Lung microvascular endothelial cell (primary cell): Measurements from ENCODE around the gene CACNA1I. TPM values are rescaled to one million over a fixed set of nuclear protein-coding genes. Genes with fewer than 3 reads are reported as not detected.
"Not testable (repeated sequence)": the region's sequence is repeated elsewhere in the genome, so short reads cannot be mapped to it uniquely, and the experiment has no call there.

Experiments
- DNase-seq, 2 donors: peaks; one replicate each; pipeline versions ENCODE4 v3.0.0 to v3.0.0-alpha.2; 2010; ENCODE audit warnings: low read depth in 2 of 2
- total RNA-seq: library from RNA; depleted of rRNA; stranded (reverse); fragments of >200 nt; gene quantifications from 2 replicates; pipeline ENCODE4 v1.2.1, GENCODE V29; 2014

The CACNA1I gene
- total RNA-seq, result not detected in 2 replicates

DNA sequence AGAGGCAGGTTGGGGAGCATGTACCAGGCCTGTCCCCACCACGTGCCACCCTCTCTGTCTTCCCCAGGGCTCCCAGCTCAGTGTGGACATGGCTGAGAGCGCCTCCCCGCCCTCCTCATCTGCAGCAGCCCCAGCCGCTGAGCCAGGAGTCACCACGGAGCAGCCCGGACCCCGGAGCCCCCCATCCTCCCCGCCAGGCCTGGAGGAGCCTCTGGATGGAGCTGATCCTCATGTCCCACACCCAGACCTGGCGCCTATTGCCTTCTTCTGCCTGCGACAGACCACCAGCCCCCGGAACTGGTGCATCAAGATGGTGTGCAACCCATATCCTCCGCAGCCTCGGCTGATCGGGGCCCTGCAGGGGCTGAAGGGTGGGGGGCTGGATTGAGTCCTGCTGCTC lies at the start of gene CACNA1I:
Gene CACNA1I, plus strand, starts transcription at position 89 of the 400 bp plus-strand sequence. Its CDS starts 0 bp downstream, at position 89.
- no peak for DNase-seq

DNA sequence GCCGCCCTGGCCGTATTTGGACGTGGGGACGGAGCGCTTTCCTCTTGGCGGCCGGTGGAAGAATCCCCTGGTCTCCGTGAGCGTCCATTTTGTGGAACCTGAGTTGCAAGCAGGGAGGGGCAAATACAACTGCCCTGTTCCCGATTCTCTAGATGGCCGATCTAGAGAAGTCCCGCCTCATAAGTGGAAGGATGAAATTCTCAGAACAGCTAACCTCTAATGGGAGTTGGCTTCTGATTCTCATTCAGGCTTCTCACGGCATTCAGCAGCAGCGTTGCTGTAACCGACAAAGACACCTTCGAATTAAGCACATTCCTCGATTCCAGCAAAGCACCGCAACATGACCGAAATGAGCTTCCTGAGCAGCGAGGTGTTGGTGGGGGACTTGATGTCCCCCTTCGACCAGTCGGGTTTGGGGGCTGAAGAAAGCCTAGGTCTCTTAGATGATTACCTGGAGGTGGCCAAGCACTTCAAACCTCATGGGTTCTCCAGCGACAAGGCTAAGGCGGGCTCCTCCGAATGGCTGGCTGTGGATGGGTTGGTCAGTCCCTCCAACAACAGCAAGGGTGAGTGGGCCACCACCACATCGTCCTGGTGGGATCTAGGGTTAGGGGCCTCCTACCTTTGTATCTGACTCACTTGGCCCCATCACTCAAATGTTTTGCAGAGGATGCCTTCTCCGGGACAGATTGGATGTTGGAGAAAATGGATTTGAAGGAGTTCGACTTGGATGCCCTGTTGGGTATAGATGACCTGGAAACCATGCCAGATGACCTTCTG lies 49.3 kb upstream of the CACNA1I start:
- DNase-seq, result peak in 1 of 2 donors; percentile 87

DNA sequence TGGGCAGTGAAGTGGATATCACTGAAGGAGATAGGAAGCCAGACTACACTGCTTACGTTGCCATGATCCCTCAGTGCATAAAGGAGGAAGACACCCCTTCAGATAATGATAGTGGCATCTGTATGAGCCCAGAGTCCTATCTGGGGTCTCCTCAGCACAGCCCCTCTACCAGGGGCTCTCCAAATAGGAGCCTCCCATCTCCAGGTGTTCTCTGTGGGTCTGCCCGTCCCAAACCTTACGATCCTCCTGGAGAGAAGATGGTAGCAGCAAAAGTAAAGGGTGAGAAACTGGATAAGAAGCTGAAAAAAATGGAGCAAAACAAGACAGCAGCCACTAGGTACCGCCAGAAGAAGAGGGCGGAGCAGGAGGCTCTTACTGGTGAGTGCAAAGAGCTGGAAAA lies 48.5 kb upstream of the CACNA1I start:
- not testable (repeated sequence) for DNase-seq

DNA sequence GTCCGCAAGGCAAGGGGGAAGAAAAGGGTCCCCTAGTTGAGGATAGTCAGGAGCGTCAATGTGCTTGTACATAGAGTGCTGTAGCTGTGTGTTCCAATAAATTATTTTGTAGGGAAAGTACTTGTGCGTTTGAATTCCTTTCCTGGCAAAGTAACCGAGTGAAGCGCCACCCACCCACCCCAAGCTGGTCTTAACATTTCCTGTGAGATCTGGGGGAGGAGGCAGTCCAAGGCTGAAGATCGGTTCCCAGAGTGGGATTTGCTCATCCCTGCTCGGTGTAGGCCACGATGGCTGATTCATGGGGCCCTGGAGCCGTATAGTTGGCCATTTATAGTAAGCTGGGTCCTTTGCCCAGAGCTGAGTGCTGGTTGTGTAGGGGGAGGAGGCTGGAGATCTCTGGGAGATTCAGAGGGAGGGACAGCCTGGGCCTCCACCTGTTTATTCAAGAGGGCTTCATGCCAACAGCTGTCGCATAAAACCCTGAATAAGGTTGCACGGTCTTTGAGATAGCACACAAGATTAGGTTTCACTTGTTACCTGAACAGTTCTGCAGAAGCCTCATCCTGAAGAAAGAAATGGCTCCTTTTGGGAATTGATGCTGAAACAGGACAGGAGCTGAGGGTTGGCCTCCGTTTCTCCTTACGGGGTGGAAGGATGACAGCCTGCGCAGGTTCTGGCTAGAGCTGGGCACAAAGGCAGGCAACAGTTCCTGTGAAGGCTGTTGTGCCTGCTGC lies 47.8 kb upstream of the CACNA1I start:
- peak; percentile 48 to 50 for DNase-seq

DNA sequence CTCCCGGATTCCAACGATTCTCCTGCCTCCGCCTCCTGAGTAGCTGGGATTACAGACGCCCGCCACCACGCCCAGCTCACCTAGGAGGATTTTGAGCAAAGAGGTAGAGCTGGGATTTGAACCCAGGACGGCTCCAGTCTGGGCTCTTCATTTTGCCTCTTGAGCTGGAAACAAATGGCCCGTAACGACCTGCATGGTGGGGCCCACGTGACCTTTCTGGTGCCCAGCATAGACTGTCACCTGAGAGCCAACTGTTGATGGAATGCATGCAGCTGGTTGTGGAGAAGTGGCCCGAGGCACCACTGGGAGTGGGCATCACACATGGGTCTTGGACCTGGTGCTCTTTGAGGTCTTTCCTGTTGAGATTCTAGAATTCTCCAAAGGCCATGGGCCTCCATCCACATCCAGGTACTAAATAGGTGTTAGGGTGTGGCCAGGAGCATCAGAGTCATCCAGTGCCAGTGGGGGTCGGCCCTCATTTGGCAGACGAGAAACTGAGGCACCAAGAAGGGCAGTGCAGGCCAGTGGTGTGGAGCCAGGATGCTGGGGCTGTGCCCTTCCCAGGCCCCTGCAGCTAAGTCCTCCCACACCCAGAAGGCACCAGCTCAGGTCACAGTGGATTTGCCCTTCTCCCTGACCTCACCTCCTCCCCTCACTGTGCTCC lies 46.3 kb upstream of the CACNA1I start:
- DNase-seq, result no peak

DNA sequence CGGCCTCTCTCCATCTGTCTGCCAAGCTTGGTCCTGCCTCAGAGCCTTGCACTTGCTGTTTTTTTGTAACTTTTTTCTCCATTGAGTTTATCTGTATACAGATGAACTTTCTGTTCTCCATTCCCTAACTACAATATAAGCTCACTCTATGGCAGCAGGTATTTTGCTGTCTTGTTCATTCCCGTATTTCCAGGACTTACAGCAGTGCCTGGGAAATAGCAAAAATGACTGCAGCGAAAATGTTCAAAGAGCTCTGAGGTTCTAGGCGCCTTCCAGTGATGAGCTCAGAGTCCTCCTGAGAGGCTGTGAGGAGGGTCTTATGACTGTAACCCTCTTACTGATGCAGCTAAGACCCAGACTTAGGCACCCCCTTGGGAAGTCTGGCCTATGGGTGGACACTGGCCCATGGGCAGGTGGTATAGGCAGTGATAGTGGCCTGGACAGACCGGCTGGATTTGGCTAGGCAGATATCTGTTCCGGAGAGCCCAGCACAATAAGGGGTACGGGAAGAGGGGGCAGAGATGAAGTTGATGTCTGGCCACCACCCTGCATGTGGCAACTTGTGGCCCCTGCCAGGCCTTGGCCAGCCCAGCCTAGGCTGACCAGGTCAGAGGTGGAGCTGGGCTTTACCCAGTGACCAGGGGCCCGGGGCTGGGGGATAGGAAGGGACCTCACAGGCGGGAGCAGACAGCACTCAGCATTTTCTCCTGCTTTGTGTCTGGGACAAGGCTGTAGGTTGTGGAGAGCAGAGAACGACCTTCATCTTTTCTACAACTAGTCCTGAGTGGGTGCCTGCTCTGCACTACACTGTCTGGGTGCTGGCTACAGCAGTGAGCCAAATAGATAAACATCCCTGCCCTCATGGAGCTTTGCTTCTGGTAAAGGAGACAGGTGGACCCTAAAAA lies 45.5 kb upstream of the CACNA1I start:
- no peak for DNase-seq

DNA sequence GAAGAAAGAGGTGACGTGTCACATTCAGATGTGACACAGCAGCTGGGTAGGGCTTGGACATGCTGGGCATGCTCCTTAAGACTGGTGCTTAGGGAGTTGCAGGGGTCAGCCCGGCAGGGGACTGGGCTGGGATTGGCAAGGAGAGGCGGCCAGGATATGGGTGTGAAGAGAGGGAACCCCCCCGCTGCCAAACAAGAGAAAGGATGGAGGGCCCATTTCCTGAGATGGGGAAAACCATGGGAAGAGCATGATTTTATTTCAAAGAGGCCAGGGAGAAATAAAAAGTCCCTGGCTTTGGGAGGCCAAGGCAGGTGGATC lies 44.9 kb upstream of the CACNA1I start:
- DNase-seq, result no peak

DNA sequence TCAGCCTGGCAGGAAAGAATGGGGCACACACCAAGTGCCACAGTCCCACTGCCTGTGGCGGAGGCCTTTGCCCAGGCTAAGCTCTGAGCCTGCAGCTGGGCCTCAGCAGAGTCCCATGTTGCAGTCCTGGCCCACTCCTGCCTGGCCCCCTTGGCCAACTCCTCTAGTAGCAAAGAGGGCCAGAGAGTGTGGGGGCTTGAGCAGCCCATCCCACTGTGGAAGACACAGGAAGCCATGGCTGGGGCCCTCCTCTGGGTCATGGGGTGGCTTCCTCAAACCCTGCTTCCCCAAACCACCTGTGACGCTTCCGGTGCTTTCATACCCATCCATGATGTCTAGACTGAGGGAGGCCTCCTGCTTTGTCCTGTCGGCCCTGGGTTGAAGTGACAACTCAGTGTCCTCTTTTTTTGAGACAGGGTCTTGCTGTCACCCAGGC lies 43.8 kb upstream of the CACNA1I start:
- no peak for DNase-seq

DNA sequence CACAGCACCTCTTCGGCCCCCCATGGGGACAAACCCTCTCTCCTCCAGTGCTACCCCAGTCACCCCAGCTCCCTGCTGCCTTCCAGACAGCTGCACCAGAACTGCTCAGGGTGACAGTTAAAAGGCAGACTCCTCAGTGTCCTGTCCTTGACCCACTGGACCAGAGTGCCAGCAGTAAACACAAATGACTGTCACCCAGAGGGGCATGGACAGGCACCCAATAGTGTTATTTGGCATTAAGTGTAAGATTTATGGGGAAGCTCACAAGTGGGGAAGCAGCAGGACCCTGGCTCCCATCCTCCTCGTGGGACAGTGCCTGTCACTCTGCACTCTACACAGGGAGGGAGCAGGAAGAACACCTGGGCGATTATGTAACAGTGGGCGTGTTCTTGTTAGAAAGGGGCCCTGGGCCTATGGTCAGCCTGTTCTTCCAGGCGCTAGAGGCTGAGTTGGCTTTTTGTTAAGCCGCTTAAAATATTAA lies 43.0 kb upstream of the CACNA1I start:
- DNase-seq, result no peak

DNA sequence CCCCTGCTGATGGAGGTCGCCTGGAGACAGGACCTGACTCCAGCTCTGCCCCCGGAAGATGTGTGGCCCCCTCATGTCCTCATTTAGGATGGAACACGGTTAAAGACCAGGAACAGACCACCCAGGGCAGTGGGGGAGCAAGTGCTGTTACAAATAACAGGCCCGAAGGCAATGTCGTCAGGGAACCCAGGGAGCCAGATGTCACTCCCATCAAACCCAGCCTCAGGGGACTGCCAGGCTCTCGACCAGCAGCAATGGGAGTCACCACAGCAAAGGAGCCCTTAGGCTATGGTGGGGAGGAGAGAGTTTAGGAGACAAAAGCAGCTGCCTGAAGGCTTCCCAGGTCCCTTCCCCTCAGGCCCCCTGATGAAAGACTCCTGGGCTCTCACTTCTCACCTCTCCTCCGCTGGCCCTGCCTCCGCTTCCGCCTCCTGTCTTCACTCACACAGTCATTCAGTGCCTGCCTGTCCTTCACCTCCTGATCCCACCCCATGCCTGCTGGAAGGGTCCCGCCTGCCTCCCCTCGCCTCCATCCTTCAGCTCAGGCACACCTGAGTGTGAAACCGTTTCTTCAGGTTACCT lies 42.4 kb upstream of the CACNA1I start:
- DNase-seq, result no peak

DNA sequence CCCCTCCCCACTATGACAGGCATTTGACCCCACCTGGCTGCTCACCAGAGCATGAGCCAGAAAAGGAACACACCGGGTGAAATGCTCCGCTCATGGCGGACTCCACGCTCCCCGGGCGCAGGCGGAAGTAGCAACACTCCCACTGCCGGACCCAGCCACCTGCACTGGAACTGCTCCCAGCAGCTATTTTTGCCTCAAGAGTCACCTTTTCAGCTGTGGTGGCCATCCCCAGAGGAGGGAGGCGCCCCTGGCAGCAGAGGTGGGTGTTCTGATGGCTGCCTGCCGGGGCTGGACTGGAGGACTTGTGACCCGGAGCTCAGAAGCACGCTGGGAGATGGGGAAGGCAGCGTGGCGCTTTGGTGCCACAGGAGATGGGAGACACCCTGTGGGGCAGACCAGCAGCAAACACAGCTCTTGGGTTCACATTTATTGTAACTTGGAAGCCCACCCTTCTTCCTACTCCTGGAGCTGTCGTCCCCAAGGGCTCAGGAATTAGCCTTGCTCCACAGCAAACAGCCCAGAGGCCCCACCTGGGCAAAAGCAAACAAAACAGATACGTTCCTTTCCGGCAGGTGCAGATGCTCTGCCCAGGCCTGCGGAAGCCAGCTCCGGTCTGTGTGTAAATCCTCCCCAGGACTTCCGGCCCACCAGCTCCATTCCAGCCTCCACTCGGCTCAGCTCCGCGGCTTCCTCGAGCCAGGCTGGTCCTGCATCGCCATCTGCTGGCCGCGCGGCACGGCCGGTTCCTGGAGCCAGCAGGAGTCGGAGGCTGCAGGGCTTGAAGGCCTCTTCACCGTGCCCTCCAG lies 41.7 kb upstream of the CACNA1I start:
- DNase-seq, result peak; percentile 96 to 97

DNA sequence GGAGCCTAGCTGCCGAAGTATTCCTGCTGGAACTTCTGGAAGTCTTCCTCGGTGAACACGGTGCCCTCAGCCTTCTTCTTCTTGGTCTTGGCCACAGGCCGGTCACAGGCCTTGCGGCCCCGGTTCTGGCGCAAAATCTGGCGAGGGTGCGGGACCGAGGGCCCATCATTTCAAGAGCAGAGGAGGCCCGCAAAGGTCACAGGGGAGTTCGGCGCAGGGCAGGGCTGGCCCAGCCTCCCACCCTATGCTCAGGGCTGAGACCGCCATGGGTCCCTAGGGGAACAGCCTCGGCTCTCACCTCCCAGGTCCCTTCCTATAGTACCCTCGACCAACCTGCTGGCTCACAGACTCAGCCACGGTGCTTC lies 41.1 kb upstream of the CACNA1I start:
- DNase-seq, result no peak

DNA sequence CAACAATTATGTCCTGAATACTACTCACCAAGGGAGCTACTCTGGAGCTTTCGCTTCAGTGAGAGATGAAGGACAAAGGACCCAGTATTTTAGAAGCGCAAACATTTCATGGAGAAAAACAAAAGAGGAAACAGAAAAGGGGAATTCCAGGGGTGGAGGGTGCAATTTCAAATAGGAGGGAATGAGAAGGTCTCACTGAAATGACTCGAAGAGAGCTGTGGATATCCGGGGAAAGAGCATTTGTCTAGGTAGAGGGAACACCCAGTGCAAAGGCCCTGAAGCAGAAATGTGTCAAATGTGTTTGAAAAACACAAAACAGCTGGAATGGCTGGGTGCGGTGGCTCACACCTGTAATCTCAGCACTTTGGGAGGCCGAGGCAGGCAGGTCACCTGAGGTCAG lies 40.4 kb upstream of the CACNA1I start:
- no peak for DNase-seq

DNA sequence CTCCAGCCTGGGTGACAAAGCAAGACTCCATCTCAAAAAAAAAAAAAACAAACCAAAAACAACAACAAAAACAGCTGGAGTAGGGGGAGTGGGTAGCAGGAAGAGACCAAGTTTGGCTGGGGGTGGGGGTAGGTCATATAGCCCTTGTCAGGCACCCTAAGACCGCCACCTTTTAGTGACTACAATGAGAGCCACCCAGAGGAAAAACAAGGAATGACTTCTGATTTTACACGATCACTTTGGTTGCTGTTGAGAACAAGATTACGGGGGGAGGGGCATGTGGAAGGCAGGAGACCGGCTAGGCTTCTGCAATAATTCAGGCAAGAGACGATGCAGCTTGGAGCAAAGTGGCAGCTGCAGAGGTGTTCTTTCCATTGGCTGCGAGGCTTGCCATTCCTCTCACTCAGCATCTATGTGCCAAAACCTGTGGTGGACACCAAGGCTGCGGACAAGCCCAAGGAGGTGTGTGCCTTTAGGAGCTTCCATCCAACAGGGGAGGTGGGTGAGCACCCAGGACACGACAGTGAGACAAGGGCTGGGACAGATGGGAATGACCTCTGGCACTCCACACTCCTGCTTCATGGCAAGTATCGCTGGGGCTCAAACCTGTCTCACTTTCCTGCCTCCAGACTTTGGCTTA lies 39.7 kb upstream of the CACNA1I start:
- DNase-seq, result peak in 1 of 2 donors; percentile 35

DNA sequence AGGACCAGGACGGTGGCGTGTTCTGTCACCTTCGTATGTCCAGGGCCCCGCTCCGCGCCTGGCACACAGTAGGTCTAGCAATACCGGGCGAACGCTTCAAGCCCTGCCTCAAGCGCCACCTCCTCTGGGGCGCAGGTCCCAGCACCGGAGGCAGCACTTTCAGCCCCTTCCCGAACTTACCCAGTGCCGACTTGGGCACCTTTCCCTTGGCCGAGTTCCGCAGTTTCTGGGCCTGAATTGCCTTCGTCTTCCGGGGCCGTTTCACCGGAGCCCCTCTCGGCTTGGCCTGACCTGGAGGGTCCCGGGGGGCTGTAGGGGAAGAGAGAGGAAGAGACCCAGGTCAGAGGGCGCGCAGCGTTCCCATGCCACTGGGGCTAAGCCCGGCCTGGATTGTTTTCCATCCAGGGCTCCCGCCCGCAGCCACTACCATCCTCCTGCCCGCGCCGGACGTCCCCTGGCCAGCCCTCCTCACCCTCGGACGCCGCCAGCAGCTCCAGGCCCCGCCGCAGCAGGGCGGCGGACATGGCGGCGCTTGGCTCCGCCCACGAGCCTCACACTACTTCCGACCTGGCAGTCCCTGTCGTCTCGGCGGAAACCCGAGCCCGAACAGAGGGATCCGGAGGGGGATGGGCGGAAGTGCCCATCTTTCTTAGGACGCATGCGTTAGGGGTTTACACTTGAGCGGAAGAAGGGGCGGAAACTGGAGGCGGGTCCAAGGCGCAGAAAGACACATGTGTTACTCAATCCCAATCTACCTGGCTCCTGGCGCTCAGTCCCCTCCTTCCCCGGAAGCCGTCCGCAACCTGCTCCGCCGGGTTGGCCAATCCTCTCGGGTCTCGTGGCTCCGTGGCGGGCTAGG lies 38.1 kb upstream of the CACNA1I start, which contains the start of gene RPS19BP1:
Gene RPS19BP1, minus strand, starts transcription at position 534 of the 859 bp plus-strand sequence. Its CDS starts 10 bp downstream, at position 524.
- DNase-seq, result peak; percentile 88 to 98

DNA sequence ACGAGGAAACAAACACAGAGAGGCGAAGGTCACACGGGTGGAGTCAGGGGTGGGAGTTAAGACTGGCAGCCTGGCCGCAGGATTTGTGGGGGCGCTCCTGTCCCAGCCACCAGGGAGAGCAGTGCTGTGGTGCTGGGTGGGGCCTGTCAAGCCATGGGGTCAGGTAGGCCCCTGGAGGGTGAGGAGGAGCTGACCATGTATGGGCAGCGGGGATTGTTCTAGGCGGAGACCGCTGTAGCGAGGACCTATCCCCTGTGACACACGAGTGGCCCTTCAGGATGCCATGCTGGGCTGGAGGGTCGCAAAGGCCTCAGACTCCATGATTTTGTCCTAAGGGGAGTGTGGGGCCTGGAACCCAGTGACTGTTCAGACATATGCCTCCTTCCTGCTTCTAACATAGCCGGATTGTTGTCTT lies 36.5 kb upstream of the CACNA1I start:
- DNase-seq, result no peak

DNA sequence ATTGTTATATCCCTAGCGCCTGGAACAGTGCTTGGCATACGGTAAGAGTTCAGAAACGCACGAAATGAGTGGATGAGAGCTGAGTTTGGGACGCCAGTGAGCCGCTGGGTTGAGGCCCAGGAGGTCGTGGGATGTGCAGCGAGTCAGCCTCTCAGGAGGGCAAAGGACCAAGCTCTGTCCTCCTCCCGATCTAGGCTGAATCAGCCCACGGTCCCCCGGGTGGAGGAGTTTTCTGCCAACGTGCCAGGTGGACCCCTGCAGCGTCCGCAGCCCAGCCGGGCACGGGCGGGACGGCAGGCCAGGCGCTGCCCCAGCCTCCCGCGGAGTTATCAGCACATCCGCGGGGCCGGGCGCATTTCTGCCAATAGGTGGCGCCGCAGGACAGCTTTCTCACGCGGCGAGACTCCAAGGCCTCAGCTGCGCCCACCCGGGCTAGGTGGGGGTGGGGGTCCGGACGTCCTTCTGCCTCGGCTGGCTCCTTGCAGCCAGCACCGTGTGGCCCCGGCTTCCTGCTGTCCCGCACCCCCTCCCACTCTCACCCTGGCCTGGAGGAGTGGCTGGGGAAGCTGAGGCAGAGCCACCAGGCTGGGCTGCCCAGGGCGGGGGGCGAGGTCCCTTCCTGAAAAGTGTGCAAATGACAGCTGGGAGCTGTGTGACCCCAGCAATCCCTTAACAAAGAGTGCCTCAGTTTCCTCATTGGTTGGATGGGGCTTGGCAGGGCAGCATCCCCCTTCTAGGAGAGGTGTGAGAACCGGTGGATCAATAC lies 35.8 kb upstream of the CACNA1I start:
- peak; percentile 65 to 81 for DNase-seq

DNA sequence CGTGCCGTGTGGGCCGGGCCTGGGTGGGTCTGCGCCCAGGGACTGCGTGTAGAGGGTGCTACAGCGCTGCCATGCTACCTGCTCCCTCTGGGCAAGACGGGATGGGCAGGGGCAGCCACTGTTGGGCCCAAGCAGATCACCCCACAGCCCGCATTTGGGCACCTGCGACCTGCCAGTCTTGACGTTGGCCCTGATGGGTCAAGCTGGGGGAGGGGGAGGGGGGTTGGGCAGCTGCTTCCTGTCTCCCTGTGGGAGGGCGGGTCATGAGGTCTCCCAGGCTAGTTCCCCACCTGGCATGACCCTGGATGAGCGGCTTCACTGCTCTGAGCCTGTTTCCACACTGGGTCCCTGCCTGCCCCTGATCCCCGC lies 35.2 kb upstream of the CACNA1I start:
- DNase-seq, result no peak
